Lung (tissue), 12 donors: ENCODE data around the gene RASGRP3. TPM values are rescaled to one million over a fixed set of nuclear protein-coding genes. Genes with fewer than 3 reads are reported as not detected.

ENCODE experiments used
- ATAC-seq: fragments of 200-7000 bp; cut with Tn5 transposase; one replicate; pipeline ENCODE4 v1.9.1; 2020; ENCODE audit warnings: moderate number of reproducible peaks; ENCODE audit not compliant: insufficient read depth, low FRiP score
- DNase-seq, 3 donors: peaks; one replicate each; pipeline ENCODE4 v3.0.0-alpha.2; 2013 to 2017
- H3K27ac ChIP-seq, 2 donors: one replicate each; pipeline ENCODE4 v1.5.1; 2013; ENCODE audit warnings: mild to moderate bottlenecking in 2 of 2, moderate library complexity in 2 of 2, control low read depth in 1 of 2, inconsistent platforms in 1 of 2, low read depth in 1 of 2, low read length in 1 of 2
- H3K27me3 ChIP-seq, 3 donors: one replicate each; pipeline ENCODE4 v1.5.1; 2013; ENCODE audit warnings: low read length in 2 of 3; ENCODE audit not compliant: control insufficient read depth in 3 of 3, insufficient read depth in 3 of 3
- H3K36me3 ChIP-seq, 4 donors: one replicate each; pipeline ENCODE4 v1.5.1; 2013; ENCODE audit warnings: low read length in 4 of 4, mild to moderate bottlenecking in 1 of 4, moderate library complexity in 1 of 4; ENCODE audit not compliant: control insufficient read depth in 4 of 4, insufficient read depth in 4 of 4
- H3K4me1 ChIP-seq, 5 donors: one replicate each; pipeline ENCODE4 v1.5.1; 2013; ENCODE audit warnings: low read length in 5 of 5, mild to moderate bottlenecking in 2 of 5, moderate library complexity in 1 of 5; ENCODE audit not compliant: control insufficient read depth in 5 of 5, insufficient read depth in 5 of 5
- H3K4me3 ChIP-seq: one replicate; pipeline ENCODE4 v1.5.1; 2013; ENCODE audit warnings: mild to moderate bottlenecking, control low read depth, moderate library complexity
- H3K9ac ChIP-seq, 2 donors: one replicate each; pipeline ENCODE4 v1.5.1; 2013; ENCODE audit warnings: low read length in 2 of 2, control low read depth in 1 of 2; ENCODE audit not compliant: insufficient read depth in 1 of 2
- H3K9me3 ChIP-seq, 4 donors: one replicate each; pipeline ENCODE4 v1.5.1; 2013; ENCODE audit warnings: low read length in 3 of 4, mild to moderate bottlenecking in 1 of 4, moderate library complexity in 1 of 4; ENCODE audit not compliant: control insufficient read depth in 4 of 4, insufficient read depth in 3 of 4
- WGBS, 2 donors: extraction: QIAGEN DNeasy Blood & Tissue Kit; methylation state at CpG; one replicate each; pipeline ENCODE4 v1.1.7; 2013; 5-methylcytosine and 5-hydroxymethylcytosine counted together
- polyA plus RNA-seq, 2 donors: library from polyadenylated mRNA; stranded (reverse); fragments of 200-250 nt; gene quantifications; one replicate each; pipeline ENCODE4 v1.2.1, GENCODE V29; 2013
- total RNA-seq, 2 donors: library from RNA; depleted of rRNA in 1 of 2; stranded (reverse); fragments of >200 nt in 1 of 2; gene quantifications; one replicate each; pipeline ENCODE4 v1.2.1, GENCODE V29; 2014 to 2021
- TF ChIP-seq, protein P1 (sequence below): IDR thresholded peaks from 2 replicates; pipeline ENCODE4 v1.5.1; 2012; ENCODE audit warnings: mild to moderate bottlenecking; ENCODE audit errors: control extremely low read depth, extremely low read depth
- donor health status: control.
- donor health status: control.
- donor health status: Bipolar disorder and iron deficiency.
- donor health status: healthy.
- donor health status: DM: yes; HTN: yes; CAD: no.

The RASGRP3 gene
- total and polyA plus RNA-seq, 4 donors = 3.6 to 36.6 (median 10.5) TPM

DNA sequence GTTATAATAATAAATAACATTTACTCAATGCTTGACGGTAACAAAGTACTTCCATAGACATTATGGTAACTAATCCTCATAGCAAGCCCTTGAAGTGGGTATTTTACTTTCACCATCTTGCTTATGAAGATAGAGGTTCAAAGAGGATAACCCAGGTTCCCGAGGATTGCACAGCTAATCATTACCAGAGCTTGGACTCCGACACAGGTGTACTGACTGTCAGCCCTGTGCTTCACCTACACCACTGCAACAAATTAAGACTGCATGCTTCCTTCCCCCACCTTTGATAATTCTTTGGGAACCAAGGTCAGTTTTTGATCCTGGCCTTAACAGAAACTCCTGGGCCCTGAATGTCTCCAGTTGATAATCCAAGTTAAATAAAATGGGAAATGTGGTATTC lies 73.8 kb downstream of the RASGRP3 start:
- Histone ChIP-seq H3K36me3 (peaks cover 0 to 10% (median 2%) of the 10 kb centered on the region in 4 donors), H3K27me3 (no peaks in the 10 kb centered on the region), H3K4me3 (no peak overlapping the region), H3K9ac (no peak overlapping the region), H3K27ac (no peak overlapping the region), H3K9me3 (peaks cover 0 to 2% (median 0%) of the 10 kb centered on the region in 4 donors), H3K4me1 (peaks cover 0 to 10% (median 0%) of the 10 kb centered on the region in 5 donors)
- DNase-seq = no peak
- TF ChIP-seq, protein P1, sequence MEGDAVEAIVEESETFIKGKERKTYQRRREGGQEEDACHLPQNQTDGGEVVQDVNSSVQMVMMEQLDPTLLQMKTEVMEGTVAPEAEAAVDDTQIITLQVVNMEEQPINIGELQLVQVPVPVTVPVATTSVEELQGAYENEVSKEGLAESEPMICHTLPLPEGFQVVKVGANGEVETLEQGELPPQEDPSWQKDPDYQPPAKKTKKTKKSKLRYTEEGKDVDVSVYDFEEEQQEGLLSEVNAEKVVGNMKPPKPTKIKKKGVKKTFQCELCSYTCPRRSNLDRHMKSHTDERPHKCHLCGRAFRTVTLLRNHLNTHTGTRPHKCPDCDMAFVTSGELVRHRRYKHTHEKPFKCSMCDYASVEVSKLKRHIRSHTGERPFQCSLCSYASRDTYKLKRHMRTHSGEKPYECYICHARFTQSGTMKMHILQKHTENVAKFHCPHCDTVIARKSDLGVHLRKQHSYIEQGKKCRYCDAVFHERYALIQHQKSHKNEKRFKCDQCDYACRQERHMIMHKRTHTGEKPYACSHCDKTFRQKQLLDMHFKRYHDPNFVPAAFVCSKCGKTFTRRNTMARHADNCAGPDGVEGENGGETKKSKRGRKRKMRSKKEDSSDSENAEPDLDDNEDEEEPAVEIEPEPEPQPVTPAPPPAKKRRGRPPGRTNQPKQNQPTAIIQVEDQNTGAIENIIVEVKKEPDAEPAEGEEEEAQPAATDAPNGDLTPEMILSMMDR = no peak
- WGBS, 2 donors = 90 to 94% methylated on average over 3 of the region's 3 CpGs
- no peak for ATAC-seq

GRCh38 chr2:33552758-33553461 lies 76.5 kb downstream of the RASGRP3 start:
- no peak overlapping the region for H3K4me3 ChIP-seq
- WGBS, 2 donors = 36 to 39% methylated on average over 1 of the region's 1 CpG
- H3K9me3 ChIP-seq = peaks cover 0 to 2% (median 0%) of the 10 kb centered on the region in 4 donors
- no peaks in the 10 kb centered on the region for H3K27me3 ChIP-seq
- ATAC-seq = peak; percentile 22
- TF ChIP-seq, protein P1 = no peak
- DNase-seq = peak in 1 of 3 donors; percentile 10
- peak overlapping the region in 1 of 2 donors; percentile 10 for H3K27ac ChIP-seq
- peaks cover 0 to 13% (median 0%) of the 10 kb centered on the region in 5 donors for H3K4me1 ChIP-seq
- H3K9ac ChIP-seq = no peak overlapping the region
- peaks cover 0 to 10% (median 1%) of the 10 kb centered on the region in 4 donors for H3K36me3 ChIP-seq

- TF ChIP-seq, protein P1 = no peak
- H3K27ac ChIP-seq = peak overlapping the region in 1 of 2 donors; percentile 54
- ATAC-seq (no peak), DNase-seq (no peak)
- H3K27me3 ChIP-seq = no peaks in the 10 kb centered on the region
- 72 to 79% methylated on average over 3 of the region's 3 CpGs for WGBS, 2 donors
- peaks cover 0 to 2% (median 0%) of the 10 kb centered on the region in 4 donors for H3K9me3 ChIP-seq
- peaks cover 0 to 9% (median 3%) of the 10 kb centered on the region in 4 donors for H3K36me3 ChIP-seq
- no peak overlapping the region for H3K4me3 ChIP-seq
- H3K4me1 ChIP-seq = peaks cover 0 to 13% (median 0%) of the 10 kb centered on the region in 5 donors
- H3K9ac ChIP-seq = no peak overlapping the region
Observed at GRCh38 chr2:33555681-33556080, 79.2 kb downstream of the RASGRP3 start.
